TTC549 (cell line): Measurements from ENCODE around the gene CASKIN2.

ENCODE experiments used
- FAIRE-seq: peaks from 2 replicates; lab custom pipeline; 2012; peaks lifted over from hg19 to GRCh38; lab: Jason Lieb, UNC

Gene CASKIN2

GRCh38 chr17:75518983-75519537 lies 3.7 kb upstream of the CASKIN2 start:
- no peak for FAIRE-seq

GRCh38 chr17:75518201-75518600 lies 2.9 kb upstream of the CASKIN2 start:
- no peak for FAIRE-seq

GRCh38 chr17:75517297-75517865 lies 2.0 kb upstream of the CASKIN2 start:
- no peak for FAIRE-seq

- FAIRE-seq: no peak
Observed at GRCh38 chr17:75516619-75517296, 1.4 kb upstream of the CASKIN2 start.

DNA sequence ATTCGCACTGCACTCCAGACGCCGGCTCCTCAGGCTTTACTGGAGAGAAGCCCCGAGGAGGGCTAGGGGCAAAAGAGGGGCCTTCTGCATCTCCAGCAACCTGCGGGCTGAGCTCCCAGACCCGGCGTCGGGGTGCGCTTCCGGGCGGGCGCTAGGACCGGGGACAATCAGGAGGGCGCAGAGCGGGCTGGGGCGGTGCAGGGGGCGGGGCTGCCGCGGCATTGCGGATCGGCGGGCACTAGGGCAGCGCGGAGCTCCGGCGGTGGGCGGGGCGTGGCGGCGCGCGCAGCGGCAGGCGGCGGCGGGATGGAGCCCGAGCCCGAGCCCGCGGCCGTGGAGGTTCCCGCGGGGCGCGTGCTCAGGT lies 900 bp upstream of the CASKIN2 start, which contains the start of gene TSEN54:
Gene TSEN54 (plus strand): TSS at position 274 of the 364 bp plus-strand sequence. CDS start 33 bp downstream, at position 307.
- FAIRE-seq: no peak

GRCh38 chr17:75514919-75515495 lies 330 bp downstream of the CASKIN2 start:
- no peak for FAIRE-seq

DNA sequence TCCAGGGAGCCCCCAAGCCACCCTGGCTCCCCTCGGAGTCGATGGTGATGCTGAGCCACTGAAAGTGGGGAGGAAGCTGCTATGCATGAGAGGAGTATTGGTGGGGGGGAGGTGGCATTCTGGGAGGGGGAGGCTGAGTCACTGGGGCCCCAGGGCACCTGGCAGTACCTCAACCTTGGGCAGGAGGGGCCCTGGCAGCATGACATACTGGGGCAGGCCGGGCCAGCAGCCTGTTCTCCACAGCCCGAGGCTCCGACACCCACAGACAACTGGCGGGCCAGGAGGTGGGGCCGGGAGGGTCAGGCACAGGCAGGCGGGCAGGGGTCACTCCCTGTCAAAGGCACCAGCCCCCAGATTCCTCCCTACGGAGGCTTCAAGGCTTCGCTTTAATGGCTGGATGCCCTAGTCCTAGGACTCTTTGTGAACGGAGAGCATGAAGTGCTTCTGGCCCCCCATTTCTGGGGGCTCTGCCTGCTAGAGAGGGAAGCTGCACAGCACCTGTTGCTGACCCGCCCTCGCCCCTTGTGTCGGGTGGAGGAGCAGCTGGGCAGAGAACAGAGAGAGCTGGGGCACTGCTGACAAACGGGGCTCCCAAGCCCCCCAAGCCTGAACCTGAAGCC lies 928 bp downstream of the CASKIN2 start:
- no peak for FAIRE-seq

GRCh38 chr17:75513641-75514000 lies 1.7 kb downstream of the CASKIN2 start:
- no peak for FAIRE-seq

DNA sequence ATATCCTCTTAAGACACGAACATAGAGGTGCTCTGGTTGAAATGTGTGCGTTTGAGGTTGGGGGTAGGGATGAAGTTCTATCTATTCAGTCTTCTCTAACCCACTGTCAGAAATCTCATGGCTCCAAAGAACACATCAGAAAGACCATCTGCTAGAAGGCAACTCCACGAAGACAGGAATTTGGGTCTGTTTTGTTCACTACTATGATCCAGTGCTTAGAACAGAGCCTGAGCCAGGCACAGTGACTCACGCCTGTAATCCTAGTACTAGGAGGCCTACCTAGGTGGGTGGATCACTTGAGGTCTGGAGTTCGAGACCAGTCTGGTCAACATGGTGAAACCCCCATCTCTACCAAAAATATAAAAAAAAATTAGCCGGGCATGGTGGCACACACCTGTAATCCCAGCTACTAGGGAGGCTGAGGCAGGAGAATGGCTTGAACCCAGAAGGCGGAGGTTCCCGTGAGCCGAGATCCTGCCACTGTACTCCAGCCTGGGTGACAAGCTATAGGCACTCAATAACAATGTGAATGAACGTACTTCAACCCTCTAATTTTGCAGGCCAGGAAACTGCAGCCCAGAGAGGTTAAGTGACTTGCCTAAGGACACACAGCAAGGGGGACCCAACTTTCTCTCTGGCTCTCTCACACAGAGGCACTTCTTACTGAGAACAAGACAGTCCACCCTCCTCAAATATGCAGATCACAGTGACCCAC lies 2.3 kb downstream of the CASKIN2 start:
- FAIRE-seq: no peak

- FAIRE-seq: no peak
Observed at GRCh38 chr17:75511610-75512575, 3.4 kb downstream of the CASKIN2 start.

- no peak for FAIRE-seq
Observed at GRCh38 chr17:75511270-75511609, 4.1 kb downstream of the CASKIN2 start.

- FAIRE-seq: no peak
Observed at GRCh38 chr17:75509528-75510258, 5.6 kb downstream of the CASKIN2 start.

DNA sequence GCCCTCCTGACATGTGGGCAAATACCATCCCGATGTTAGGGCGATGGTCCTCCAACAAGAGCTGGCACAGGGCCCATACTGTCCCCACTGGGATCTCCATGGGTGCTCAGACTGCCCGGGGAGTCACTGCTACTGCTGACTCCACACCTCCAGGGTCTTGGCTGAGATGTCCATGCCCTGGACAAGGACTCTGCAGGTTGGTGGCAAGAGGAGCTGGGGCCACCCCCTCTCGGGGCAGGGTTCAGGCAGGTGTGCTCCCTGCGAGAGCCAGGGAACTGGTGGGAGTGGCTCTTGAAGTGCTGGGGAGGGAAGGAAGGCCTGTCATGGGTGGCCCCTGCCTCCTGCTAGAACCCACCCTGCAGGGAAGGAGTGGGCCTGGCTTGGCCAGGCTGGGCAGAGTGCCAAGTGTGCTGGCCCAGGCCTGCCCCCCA lies 6.4 kb downstream of the CASKIN2 start:
- no peak for FAIRE-seq

GRCh38 chr17:75507733-75508719 lies 7.3 kb downstream of the CASKIN2 start:
- no peak for FAIRE-seq

DNA sequence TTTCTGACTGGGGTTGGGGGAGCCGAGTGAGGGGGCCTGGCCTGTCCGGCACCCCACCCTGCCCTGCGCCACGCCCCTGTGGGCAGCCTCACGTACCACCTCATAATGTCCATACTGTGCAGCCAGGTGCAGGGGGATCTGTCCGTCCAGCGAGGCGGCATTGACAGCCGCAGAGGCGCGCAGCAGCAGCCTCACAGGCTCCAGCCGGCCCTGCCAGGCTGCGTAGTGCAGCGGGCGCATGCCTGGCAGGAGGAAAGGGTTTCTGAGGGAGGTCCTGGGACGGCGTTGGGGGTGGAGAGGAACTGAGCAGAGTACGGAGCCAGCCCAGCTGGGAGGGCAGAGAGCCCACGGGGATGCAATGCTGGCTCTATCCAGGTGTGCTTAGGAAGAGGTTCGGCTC lies 8.4 kb downstream of the CASKIN2 start:
- no peak for FAIRE-seq

- no peak for FAIRE-seq
Observed at GRCh38 chr17:75506134-75506533, 9.2 kb downstream of the CASKIN2 start.

DNA sequence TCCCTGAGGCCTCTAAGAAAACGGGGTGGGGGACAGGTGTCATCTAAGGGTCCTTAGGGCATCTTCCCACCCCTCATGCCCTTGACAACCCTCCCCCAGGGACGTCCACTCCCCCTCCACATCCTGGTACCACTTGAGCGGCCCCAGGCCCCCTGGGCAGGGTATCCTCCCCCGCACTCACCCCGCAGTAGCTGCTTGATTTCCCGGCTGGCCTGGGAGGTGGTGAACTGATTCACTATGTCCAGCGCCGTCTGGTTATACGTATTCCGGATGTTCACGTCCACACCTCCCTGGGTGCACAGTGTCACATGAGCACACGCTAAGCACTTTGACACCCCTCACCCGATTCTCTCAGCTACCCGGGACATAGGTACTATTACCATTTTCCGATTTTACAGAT lies 9.7 kb downstream of the CASKIN2 start:
- FAIRE-seq: no peak

DNA sequence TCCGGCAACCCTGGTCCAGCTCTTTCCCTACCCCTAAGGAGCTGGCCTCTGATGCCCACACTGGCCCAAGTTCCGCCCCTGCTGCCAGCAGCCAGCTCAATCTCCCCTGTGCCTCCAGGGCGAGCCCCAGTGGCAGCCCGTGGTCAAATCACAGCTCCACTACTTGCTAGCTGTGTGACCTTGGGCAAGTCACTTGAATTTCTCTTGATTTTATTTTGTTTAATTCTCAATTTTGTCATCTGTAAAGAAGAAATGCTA lies 10.3 kb downstream of the CASKIN2 start:
- FAIRE-seq: no peak

GRCh38 chr17:75504347-75505151 lies 10.8 kb downstream of the CASKIN2 start:
- FAIRE-seq: no peak
